ENCODE measurements around the gene IFITM5.
"Not testable (repeated sequence)": the region's sequence is repeated elsewhere in the genome, so short reads cannot be mapped to it uniquely, and the experiment has no call there.

Gene IFITM5

DNA sequence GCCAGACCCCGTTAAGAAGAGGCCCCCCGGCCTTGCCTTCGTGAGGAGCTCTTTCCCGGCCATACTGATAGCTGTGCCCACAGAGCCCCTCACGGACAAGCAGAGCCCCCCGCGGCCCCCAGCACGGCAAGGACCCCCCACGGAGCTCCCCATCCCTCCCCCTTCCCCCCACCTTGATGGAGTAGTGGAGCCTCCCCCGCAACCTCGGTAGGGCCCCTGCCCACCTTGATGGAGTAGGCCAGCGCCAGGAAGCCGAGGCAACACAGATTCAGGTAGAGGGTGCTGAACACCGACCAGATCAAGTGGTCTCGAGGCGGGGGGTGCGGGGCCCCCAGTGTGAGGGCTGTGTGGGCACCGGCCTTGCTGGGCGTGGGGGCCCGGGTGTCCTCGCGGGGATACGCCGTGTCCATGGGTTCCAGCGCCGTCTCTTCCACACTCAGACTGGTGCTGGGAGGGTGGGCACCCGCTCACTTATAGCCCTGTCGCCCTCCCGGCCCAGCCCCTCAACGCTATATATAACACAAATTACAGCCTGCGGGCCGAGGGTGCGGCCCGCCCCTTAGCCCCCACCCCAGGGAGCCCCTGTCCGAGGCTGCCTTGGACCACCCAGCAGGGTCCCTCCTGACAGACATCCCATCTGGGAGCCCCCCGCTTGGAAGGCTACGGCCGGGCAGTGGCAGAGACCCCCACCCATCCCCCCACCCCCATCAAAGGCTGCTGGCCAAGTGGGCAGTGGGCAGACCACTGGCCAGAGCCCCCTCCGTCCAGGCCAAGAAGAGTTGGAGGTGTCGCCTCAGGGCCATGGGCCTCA, at the start of gene IFITM5:
TSS of gene IFITM5 (minus strand) at position 446 of the 811 bp plus-strand sequence. CDS start at position 410, 36 bp downstream.
- DNase-seq (ENCODE audit: low spot score): no peak

DNA sequence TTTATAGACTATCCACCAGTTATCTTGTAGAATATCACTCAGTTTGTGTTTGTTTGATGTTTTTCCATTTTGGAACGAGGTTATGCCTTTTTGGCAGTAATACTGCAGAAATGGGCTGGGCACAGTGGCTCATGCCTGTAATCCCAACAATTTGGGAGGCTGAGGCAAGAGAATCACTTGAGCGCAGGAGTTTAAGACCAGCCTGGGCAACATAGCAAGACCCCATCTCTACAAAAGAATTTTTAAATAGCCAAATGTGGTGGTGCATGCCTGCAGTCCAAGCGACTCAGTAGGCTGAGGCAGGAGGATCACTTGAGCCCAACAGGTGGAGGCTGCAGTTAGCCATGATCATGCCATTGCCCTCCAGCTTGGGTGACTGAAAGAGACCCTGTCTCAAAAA, 47.2 kb upstream of the IFITM5 start:
- no peak for DNase-seq (ENCODE audit: low spot score)

DNA sequence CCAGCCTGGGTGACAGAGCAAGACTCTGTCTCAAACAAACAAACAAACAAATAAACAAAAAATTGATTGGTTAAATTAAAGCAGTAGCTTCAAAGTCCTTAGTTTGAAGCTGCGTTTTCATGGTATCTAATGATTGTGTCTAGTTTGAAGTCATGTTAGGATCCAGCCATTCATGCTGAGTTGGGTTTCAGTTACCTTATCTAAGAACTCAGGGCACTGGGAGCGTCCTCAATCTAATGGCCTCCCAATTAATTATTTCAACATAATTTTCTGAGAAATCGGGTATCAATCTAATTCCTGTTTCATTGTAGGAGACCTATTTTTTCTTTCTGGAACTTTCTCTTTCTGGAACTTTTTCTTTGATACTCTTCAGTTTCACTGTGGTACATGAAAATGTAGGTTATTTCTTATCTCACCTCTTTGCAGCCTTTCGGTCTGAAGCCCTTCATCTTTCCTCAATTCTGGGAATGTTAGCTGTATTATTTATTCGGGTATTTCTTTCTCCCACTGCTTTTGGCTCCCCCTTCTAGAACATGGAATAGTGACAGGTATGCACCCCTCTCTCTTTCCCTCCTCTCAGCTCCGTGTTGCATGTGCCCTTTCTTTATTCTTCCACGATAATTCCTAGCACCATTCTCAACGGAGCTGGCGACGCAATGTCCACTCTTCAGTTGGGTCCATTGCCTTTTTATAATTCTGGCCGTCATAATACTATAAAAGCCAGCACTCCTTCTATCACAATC, 45.7 kb upstream of the IFITM5 start:
- DNase-seq (ENCODE audit: low spot score): no peak

DNA sequence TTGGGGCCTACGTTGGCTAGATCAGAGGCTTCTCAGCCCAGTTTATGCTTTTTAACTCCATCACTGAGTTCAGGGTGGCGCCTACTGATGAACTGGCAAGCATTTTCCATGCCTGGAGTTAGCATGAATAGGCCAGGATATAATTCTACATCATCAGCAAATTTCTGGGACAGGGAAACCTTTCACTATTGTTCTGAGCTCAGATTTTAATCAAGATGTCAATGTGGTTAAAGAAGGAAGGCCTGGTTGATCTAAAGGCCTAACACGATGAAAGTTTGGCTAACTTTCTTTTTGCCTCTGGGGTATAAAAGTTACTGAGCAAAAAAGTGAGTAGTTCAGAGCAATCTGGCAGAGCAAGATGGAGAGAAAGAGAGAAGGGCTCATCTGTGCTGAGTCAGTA, 43.0 kb upstream of the IFITM5 start:
- DNase-seq (ENCODE audit: low spot score): no peak

DNA sequence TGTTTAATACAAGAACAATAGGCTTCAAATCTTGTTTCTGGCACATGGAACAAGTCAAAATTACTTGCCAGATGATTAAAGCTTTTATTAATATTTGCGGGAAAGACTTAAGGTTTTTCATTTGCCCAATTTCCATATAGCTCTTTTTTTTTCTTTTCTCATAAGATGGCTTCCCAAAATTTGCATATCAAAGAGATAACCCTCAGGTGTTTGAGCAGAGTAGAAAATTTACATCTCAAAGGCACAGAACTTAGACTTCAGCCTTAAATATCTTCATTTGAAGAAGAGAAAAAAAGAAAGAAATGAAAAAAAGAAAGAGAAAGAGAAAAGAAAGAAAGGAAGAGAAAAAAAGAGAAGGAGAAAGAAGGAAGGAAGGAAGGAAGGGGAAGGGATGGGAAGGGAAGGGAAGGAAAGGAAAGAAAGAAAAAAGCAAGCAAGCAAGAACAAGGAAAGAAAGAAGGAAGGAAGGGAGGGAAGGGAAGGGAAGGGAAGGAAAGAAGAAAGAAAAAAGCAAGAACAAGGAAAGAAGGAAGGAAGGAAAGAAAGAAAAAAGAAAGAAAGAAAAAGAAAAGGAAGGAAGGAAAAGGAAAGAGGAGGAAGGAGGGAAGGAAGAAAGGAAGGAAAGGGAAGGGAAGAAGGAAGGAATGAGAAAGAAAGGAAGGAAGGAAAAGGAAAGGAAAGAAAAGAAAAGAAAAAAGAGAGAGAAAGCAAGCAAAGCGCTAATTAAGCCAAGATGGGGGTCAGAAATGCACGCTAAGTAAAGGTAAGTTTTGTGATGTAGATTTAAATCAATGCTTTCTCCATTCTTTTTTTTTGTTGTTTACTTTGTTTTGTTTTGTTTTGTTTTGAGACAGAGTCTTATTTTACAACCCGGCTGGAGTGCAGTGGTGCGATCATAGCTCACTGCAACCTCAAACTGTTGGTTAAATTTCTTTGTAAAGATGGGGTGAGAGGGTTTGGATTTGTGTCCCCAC, 41.5 kb upstream of the IFITM5 start:
- DNase-seq (ENCODE audit: low spot score): no peak

DNA sequence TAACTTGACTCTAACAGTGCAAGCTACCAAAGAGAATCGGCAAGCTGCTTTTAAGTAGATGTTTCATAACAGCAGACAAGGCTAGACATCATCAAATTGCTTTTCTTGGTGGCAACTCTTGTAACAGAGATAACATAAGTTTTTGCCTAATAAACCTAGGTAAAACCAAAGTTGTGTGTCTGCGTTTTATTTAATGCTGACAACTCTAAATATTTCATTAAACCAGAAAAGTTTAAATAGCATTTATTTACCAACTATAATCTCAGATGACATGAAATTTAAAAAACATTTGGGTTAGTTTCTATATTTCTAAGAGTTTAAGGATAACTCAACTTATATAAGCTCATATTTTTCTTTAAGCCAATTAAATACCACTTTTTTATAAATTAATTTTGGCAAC, 40.6 kb upstream of the IFITM5 start:
- no peak for DNase-seq (ENCODE audit: low spot score)

DNA sequence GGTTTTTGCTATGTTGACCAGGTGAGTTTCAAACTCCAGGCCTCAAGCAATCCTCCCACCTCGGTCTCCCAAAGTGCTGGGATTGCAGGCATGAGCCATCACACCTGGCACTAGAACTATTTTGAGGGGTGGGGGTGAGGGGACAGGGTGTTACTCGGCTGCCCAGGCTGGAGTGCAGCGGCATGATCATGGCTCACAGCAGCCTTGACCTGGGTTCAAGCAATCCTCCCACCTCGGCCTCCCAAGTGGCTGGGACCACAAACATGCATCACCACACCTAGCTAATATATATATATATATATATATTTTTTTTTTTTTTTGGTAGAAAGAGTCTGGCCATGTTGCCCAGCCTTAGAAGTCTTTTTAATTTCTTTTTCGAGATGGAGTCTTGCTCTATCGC, 38.4 kb upstream of the IFITM5 start:
- DNase-seq (ENCODE audit: low spot score): no peak

DNA sequence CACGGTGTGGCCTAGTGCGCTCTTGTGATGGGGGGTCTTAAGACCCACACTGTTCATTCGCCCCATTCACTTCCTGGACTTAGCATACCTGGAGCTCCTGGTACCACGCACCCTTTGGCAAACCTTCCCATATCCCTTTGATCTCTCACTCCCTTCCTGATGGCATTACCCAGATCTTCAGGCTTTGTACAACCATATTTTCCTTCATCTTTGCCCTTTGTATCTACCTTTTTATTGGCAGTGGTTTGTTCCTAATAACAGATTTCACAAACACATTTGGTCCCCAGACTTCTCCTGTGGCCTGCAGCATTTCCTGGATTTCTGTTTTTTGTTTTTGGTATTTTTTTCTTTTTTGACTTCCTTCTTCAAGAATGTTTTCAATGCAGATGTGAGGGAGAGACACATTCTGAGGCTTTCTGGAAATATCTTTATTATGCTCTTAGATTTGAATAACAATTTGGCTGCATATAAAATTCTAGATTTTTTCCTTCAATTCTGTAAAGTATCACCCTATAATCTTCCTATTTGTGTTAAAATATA, 37.4 kb upstream of the IFITM5 start:
- no peak for DNase-seq (ENCODE audit: low spot score)

DNA sequence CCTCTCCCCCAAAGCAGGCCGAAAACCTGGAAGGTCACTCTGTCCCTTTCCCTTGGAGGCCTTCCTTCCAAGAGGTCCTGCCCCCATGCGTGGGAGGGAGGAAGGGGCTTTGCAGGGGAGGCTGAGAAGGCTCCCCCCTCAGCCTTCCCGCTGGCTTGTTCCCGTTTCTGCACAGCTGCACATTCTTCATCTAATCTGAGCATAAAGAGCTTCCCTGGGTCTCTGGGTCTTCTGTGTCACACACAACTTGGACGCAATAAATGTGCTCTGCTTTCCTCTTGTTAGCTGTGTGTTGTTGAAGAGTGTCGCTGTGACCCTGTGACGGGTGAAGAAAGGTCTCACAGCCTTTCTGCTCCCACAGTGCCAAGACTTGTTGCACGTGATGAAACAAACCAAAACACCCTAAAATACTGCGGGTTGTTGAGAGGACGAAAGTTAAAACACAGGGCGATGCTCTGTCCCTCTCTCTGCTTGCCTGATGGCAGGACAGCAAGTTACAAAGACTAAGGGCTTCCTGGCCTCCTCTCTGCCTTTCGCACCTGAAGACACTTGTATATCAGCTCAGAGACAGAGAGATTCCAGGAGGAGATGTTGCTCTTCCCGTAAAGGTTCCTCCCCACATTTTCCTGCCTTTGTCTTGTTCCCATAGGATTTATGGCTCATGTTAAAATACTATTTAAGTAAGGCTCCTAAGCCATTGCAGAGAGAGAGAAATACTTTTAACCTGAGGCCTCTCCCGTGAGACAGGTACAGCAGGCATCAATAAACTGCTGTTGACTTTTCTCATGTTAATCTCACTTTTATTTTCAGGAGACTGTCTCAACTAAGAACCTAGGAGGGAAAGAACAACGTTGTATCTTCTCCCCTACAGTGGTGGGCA, 36.7 kb upstream of the IFITM5 start:
- no peak for DNase-seq (ENCODE audit: low spot score)

DNA sequence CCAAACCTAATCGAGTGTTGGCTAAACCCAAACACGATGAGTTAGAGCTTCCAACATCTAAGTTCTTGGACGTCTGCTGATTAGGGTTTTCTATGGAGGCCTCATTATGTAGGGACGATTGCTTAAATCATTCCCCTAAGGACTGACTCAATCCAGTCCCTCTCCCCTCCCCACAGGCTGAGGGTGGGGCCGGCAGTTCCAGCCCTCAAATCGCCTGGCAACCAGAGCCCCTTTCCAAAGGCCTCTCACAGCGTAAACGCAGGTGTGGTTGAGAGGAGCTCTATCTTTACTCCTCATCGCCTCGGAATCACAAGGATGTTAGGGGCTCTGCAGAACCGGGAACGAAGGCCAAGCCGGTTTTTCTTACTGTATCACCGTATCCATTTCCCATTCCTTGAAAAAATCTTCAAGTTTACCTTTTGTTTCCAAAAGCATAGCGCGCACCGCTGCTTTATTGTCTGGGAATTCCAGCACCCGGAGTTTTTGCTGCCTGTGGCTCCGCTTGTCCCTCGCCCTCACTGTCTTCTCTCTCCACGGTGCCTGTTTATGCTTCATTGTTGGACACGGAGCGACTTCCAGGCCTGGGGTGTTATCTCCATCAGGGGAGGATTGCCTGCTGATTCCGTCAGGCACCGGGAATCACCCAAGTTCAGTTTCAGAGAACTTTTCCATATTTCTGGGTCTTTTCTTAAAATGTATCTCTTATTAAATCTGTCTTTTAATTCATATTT, 35.1 kb upstream of the IFITM5 start:
- no peak for DNase-seq (ENCODE audit: low spot score)

DNA sequence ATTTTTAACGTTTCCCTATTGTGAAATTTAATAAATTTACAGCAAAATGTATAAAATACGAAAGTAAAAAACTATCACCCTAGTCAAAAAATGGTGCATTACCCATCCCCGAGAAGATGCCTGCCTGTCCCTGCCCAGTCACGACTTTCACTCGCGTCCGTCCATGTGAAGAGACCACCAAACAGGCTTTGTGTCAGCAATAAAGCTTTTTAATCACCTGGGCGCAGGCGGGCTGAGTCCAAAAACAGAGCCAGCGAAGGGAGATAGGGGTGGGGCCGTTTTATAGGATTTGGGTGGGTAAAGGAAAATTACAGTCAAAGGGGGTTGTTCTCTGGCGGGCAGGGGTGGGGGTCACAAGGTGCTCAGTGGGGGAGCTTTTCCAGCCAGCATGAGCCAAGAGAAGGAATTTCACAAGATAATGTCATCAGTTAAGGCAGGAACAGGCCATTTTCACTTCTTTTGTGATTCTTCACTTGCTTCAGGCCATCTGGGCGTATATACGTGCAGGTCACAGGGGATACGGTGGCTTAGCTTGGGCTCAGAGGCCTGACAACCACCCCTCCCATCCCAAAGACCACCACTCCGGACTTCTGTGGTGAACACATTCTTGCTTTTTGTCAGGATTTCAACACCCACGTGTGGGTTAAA, 34.4 kb upstream of the IFITM5 start:
- DNase-seq (ENCODE audit: low spot score): not testable (repeated sequence)

DNA sequence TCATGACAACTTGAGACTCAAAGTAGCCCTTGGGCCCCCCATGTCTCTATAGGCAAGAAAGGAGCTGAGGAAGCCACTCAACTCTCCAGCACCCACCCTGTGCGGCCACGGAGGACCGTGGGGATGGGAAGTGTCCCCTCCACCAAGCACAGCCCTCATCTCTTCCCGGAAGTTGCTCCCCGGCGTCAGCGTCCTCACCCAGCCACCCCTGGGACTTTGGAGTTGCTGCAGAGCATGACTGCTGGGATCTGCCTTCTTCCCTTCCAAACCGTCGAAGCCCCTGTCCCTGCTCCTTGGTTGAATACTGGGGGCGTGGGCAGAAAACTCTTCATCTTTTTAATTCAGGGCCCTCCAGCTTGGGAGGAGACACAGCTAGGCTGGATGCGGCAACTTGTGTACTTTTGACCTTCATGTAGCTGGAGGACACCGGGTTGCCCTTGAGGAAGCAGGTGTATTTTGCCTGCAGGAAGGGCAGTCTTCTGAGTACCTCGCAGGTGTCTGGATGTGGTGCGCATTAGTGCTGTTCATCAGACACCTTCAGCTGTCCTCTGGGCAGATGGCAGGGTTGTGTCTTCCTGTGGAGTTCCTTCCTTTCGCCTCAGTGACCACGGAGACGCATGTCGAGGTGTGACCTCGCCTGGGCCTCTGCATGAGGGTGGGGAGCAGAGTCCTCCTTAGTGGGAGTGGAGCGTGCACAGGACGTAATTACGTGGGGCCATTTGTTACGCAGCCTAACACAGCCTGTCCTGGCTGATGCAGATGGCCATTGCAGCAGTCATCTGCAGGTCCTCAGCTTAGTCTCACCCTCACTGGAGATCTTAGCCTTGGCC, 33.5 kb upstream of the IFITM5 start:
- DNase-seq (ENCODE audit: low spot score): no peak

DNA sequence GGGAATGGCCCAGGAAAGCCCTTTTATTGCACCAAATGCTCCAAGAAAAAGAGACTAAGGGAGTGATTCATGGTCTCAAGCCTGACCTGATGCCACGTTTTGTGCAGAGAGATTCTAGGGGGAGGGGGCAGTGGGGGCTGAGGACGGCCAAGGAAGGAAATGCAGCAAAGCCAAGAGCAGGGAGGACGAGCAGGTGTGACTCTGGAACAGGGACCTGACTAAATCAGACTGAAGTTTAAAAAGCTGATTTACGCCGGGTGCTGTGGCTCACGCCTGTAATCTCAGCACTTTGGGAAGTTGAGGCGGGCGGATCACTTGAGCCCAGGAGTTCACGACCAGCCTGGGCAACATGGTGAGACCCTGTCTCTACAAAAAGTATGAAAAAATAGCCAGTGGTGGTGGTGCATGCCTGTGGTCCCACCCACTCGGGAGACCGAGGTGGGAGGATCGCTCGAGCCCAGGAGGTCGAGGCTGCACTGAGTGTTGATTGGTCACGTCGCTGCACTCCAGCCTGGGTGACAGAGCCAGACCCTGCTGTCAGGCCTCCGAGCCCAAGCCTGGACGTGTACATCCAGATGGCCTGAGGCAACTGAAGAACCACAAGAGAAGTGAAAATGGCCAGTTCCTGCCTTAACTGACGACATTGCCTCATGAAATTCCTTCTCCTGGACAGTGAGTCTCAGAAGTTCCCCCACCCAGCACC, 32.2 kb upstream of the IFITM5 start:
- DNase-seq (ENCODE audit: low spot score): no peak

DNA sequence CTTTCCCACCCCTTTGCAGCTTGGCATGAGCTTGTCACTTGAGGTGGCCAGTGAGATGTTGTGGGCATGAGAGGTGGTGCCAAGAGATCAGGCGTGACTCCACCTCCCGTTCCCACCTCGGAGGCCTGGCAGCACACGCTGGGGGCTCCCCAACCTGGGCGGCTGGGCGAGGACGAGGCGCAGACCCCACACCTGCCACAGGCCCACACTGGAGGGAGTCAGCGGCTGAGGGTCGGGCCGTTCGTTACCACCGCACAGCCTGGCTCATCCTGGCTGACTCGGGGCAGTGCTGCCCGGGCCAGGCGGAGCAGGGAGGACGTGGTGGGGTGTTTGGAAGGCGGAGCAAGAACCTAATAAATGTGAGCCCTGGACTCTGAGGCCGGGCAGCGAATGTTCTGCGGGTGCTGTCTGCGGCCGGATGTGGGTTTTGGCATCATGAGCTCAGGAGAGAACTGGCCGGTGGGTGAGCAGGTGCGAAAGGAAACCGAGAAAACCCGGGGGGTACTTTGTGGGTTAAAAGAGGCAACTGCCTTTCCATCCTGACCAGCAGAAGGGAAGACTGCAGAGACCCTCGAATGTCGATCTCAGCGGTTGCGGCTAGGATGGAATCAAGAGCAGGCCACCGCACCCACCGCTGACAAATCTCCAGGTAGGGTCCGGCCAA, 31.5 kb upstream of the IFITM5 start:
- no peak for DNase-seq (ENCODE audit: low spot score)

DNA sequence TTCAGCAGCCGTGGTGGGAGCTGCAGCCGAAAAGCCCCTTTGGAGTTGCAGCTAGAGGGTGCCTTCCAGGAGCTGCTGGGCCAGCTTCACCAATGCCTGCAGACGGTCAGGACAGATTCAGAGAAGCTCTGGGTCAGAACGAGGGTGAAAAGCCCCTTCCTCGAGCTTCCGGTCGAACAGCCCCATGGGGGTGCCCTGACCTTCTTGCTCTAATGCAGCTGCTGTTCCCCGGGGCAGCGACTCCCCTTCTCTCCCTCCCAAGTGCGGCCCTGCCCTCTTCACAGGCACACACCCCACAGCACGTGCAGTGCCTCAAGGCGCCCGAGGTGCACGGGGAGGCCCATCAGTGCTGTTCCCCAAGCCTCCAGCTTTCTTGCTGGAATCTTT, 31.0 kb upstream of the IFITM5 start:
- no peak for DNase-seq (ENCODE audit: low spot score)

DNA sequence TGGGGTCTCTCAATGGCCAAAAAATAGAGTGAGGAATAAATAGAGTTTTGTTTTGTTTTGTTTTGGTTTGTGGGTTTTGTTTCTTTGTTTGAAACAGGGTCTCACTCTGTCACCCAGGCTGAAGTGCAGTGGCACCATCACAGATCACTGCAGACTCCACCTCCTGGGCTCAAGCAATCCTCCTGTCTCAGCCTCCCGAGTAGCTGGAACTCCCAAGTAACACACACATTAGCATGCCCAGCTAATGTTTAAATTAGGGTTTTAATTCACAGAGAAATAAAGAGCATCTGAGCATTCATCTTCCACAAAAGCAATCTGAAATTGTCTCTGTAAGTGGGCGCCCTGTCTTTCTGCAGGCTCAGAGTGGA, 30.5 kb upstream of the IFITM5 start:
- no peak for DNase-seq (ENCODE audit: low spot score)

DNA sequence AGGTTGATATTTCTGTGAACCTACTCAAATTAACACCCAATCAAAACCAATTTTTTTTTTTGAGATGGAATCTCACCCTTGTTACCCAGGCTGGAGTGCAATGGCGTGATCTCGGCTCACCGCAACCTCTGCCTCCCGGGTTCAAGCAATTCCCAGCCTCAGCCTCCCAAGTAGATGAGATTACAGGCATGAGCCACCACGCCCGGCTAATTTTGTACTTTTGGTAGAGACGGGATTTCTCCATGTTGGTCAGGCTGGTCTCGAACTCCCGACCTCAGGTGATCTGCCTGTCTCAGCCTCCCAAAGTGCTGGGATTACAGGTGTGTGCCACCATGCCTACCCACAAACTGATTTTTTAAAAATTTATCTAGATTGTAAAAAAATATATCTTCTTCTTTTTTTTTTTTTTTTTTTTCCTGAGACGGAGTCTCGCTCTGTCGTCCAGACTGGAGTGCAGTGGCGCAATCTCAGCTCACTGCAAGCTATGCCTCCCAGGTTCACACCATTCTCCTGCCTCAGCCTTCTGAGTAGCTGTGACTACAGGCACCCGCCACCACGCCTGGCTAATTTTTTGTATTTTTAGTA, 29.3 kb upstream of the IFITM5 start:
- not testable (repeated sequence) for DNase-seq (ENCODE audit: low spot score)
